ENCODE results near the gene AIMP2. TPM values are rescaled to one million over a fixed set of nuclear protein-coding genes. Genes with fewer than 3 reads are reported as not detected.
"Not testable (repeated sequence)": the region's sequence is repeated elsewhere in the genome, so short reads cannot be mapped to it uniquely, and the experiment has no call there.

The AIMP2 gene
- total and polyA plus RNA-seq, 2 of the 8 experiments (the other 6 are each of a cell fraction or from before 2014, with no cell fraction given), result 85.6 to 99.0 TPM

- H4K20me1 ChIP-seq (replicated peaks in 1 of 2; ENCODE audit: control insufficient read depth in 1 of 2, insufficient read depth in 2 of 2, low read length in 2 of 2); DNase-seq (ENCODE audit: low read depth in 1 of 2, low spot score in 2 of 2); H3K9me3 ChIP-seq (ENCODE audit: insufficient read depth in 2 of 2, low read depth in 1 of 2, low read length in 1 of 2); H2BK12ac ChIP-seq (ENCODE audit: low read depth, low read length); H2BK15ac ChIP-seq (ENCODE audit: low read length); H3K23me2 ChIP-seq (ENCODE audit: low read depth, low read length); H2BK5ac ChIP-seq (ENCODE audit: low read depth, low read length); FAIRE-seq; H3K79me1 ChIP-seq (ENCODE audit: low read depth, low read length); H4K91ac ChIP-seq (replicated peaks; ENCODE audit: insufficient read length, low read length); H3K27me3 ChIP-seq (replicated peaks in 1 of 4; ENCODE audit: control insufficient read depth in 3 of 4, extremely low read depth in 1 of 4, insufficient read depth in 3 of 4, low read length in 3 of 4); H3K9ac ChIP-seq (replicated peaks in 1 of 4; ENCODE audit: extremely low read depth in 1 of 4, low read depth in 3 of 4, low read length in 3 of 4); H3K23ac ChIP-seq (ENCODE audit: insufficient read length); H4K8ac ChIP-seq (ENCODE audit: extremely low read depth, insufficient read depth, low read length); H3K4ac ChIP-seq (replicated peaks; ENCODE audit: insufficient read length, low read depth, low read length); H3K14ac ChIP-seq (ENCODE audit: insufficient read length); H3K27ac ChIP-seq (ENCODE audit: low read depth, low read length); H3K4me1 ChIP-seq (replicated peaks in 1 of 4; ENCODE audit: control insufficient read depth in 3 of 4, insufficient read depth in 4 of 4, low read length in 3 of 4); H2BK20ac ChIP-seq (ENCODE audit: low read length); H2AFZ ChIP-seq (ENCODE audit: low read length); CTCF ChIA-PET (ENCODE audit: partially characterized antibody); H2AK5ac ChIP-seq (ENCODE audit: low read depth, low read length); H2BK120ac ChIP-seq (replicated peaks; ENCODE audit: low read depth, low read length); H3K18ac ChIP-seq (ENCODE audit: extremely low read depth, low read length); H3K56ac ChIP-seq (replicated peaks; ENCODE audit: insufficient read length, low read depth, low read length); H4K5ac ChIP-seq (ENCODE audit: insufficient read length, low read depth, low read length): not testable (repeated sequence)
- POLR2A ChIA-PET (ENCODE audit: partially characterized antibody), result interaction anchor here (8.0 kb wide), 1 partner anchor 14 kb away, joined by 66 read pairs; no protein-coding TSS in a partner anchor
- Histone ChIP-seq H3K79me2 (ENCODE audit: control insufficient read depth in 1 of 2, insufficient read depth in 2 of 2, low read length in 2 of 2) (peaks cover 2 to 56% of the 10 kb centered on the region in 2 experiments; a peak in 3 of 4 replicates), H3K4me3 (ENCODE audit: extremely low read depth in 1 of 4, insufficient read depth in 2 of 4, low read depth in 3 of 4, low read length in 4 of 4) (peak overlapping the region; percentile 1 to 86 (median 58); a peak in 5 of 8 replicates), H3K4me2 (ENCODE audit: insufficient read depth in 1 of 2, low read depth in 2 of 2, low read length in 2 of 2) (peak overlapping the region; percentile 71 to 75), H3K36me3 (ENCODE audit: control insufficient read depth in 2 of 4, insufficient read depth in 4 of 4, low read length in 3 of 4) (peaks cover 4 to 35% (median 12%) of the 10 kb centered on the region in 4 experiments; a peak in 7 of 8 replicates)
- WGBS, 2 experiments (ENCODE audit: extremely low coverage in 1 of 2, insufficient coverage in 1 of 2, insufficient read length in 1 of 2, insufficient replicate concordance in 2 of 2, low coverage in 1 of 2, low lambda C conversion rate in 2 of 2, missing lambda C conversion rate in 1 of 2), result 88% methylated on average over 8 of the region's 8 CpGs; no CpG with 5 or more reads in 1 of the 2 experiments
These were observed 1.3 kb downstream of the AIMP2 start for GRCh38 chr7:6010370-6010769.

Measured in H1 (cell line).